Natural killer cell (primary cell): ENCODE data around the gene BCOR. TPM values are rescaled to one million over a fixed set of nuclear protein-coding genes. Genes with fewer than 3 reads are reported as not detected.

Source experiments
- ATAC-seq, 3 donors: fragments of 150-1000 bp in 2 of 3; fragments of 200-7000 bp in 1 of 3; cut with Tn5 transposase; 1 replicate in 1 of 3; 2 replicates in 2 of 3; pipeline ENCODE4 v1.10.0; 2021; ENCODE audit warnings: mild to moderate bottlenecking in 2 of 3, moderate library complexity in 2 of 3
- DNase-seq, 2 donors: peaks; one replicate each; pipeline versions ENCODE4 v3.0.0 to v3.0.0-alpha.2; 2013 to 2021; ENCODE audit warnings: mixed read lengths in 1 of 2
- H3K27ac ChIP-seq: one replicate; pipeline ENCODE4 v1.5.1; 2013; ENCODE audit warnings: mild to moderate bottlenecking, low read length
- H3K27me3 ChIP-seq: one replicate; pipeline ENCODE4 v1.6.1; 2013; ENCODE audit warnings: low read length; ENCODE audit not compliant: control insufficient read depth, insufficient read depth
- H3K36me3 ChIP-seq: one replicate; pipeline ENCODE4 v1.6.1; 2013; ENCODE audit warnings: low read length; ENCODE audit not compliant: control insufficient read depth, insufficient read depth
- H3K4me1 ChIP-seq: one replicate; pipeline ENCODE4 v1.6.1; 2013; ENCODE audit warnings: low read length; ENCODE audit not compliant: control insufficient read depth, insufficient read depth
- H3K4me3 ChIP-seq: one replicate; pipeline ENCODE4 v1.5.1; 2013; ENCODE audit warnings: low read length
- H3K9me3 ChIP-seq: one replicate; pipeline ENCODE4 v1.6.1; 2013; ENCODE audit warnings: low read length; ENCODE audit not compliant: control insufficient read depth, insufficient read depth
- H3K27ac Mint-ChIP-seq, 2 donors: one replicate each; pipeline ENCODE4 v1.8.0; 2022; ENCODE audit warnings: mild to moderate bottlenecking in 2 of 2, mixed read lengths in 2 of 2, moderate library complexity in 1 of 2
- H3K27me3 Mint-ChIP-seq, 2 donors: one replicate each; pipeline ENCODE4 v1.8.0; 2022; ENCODE audit warnings: low read depth in 2 of 2, mixed read lengths in 2 of 2
- H3K36me3 Mint-ChIP-seq: one replicate; pipeline ENCODE4 v1.8.0; 2022; ENCODE audit warnings: mixed read lengths
- H3K4me1 Mint-ChIP-seq, 2 donors: one replicate each; pipeline ENCODE4 v1.8.0; 2022; ENCODE audit warnings: mixed read lengths in 2 of 2
- H3K4me3 Mint-ChIP-seq: one replicate; pipeline ENCODE4 v1.8.0; 2022; ENCODE audit warnings: mild to moderate bottlenecking, moderate library complexity, mixed read lengths
- H3K9me3 Mint-ChIP-seq, 2 donors: one replicate each; pipeline ENCODE4 v1.8.0; 2022; ENCODE audit warnings: mixed read lengths in 2 of 2
- CTCF ChIP-seq: fragments of 200-600 bp; IDR thresholded peaks from one replicate; pipeline ENCODE4 v1.8.0; 2022; ENCODE audit warnings: antibody characterized with exemption
- WGBS: methylation state at CpG from one replicate; pipeline ENCODE4 v1.1.7; 2013; ENCODE audit warnings: missing lambda C conversion rate; ENCODE audit not compliant: insufficient coverage; 5-methylcytosine and 5-hydroxymethylcytosine counted together
- intact Hi-C: fragments of 100-400 bp; cut with micrococcal nuclease; formaldehyde crosslinking; loops from one replicate; pipeline ENCODE4 v1.14.2; 2022
- total RNA-seq, 4 donors: library from RNA; stranded (reverse); fragments of 120-200 nt in 1 of 4; gene quantifications; one replicate each; pipeline versions ENCODE4 v1.2.3 to v1.2.4, GENCODE V29; 2013 to 2022

The BCOR gene
- total RNA-seq, 3 donors from 2014 or later (not counting 1 experiment from before 2014, with no cell fraction given): 20.0 to 35.2 (median 29.2) TPM

- Histone ChIP-seq H3K36me3 (no peaks in the 10 kb centered on the region), H3K4me1 (peaks cover 69% of the 10 kb centered on the region), H3K27ac (no peak overlapping the region), H3K9me3 (no peaks in the 10 kb centered on the region), H3K4me3 (no peak overlapping the region), H3K27me3 (no peaks in the 10 kb centered on the region)
- intact Hi-C loops: loop anchor here (10.0 kb wide), 1 partner anchor 273 kb away; no protein-coding TSS in a partner anchor
- TF ChIP-seq CTCF: no peak
- H3K4me3 Mint-ChIP-seq: no peak overlapping the region
- H3K4me1 Mint-ChIP-seq: peaks cover 36 to 44% of the 10 kb centered on the region in 2 donors
- peaks cover 4 to 43% of the 10 kb centered on the region in 2 donors for H3K27me3 Mint-ChIP-seq
- no peak for DNase-seq
- WGBS: 91% methylated on average over 8 of the region's 13 CpGs
- H3K36me3 Mint-ChIP-seq: no peaks in the 10 kb centered on the region
- no peak for ATAC-seq
- no peaks in the 10 kb centered on the region for H3K9me3 Mint-ChIP-seq
- peak overlapping the region in 1 of 2 donors; percentile 36 for H3K27ac Mint-ChIP-seq
Observed at GRCh38 chrX:40087425-40088298, 10.1 kb downstream of the BCOR start.

- Histone ChIP-seq H3K27ac (no peak overlapping the region), H3K4me1 (peaks cover 74% of the 10 kb centered on the region), H3K4me3 (no peak overlapping the region), H3K36me3 (no peaks in the 10 kb centered on the region), H3K27me3 (no peaks in the 10 kb centered on the region), H3K9me3 (no peaks in the 10 kb centered on the region)
- H3K4me3 Mint-ChIP-seq: no peak overlapping the region
- WGBS: 96% methylated on average over 27 of the region's 30 CpGs
- H3K9me3 Mint-ChIP-seq: no peaks in the 10 kb centered on the region
- DNase-seq (no peak), ATAC-seq (no peak)
- peaks cover 36 to 41% of the 10 kb centered on the region in 2 donors for H3K4me1 Mint-ChIP-seq
- H3K27me3 Mint-ChIP-seq: peaks cover 4 to 43% of the 10 kb centered on the region in 2 donors
- intact Hi-C loops: loop anchor here (10.0 kb wide), 1 partner anchor 272 kb away; no protein-coding TSS in a partner anchor
- H3K27ac Mint-ChIP-seq: peak overlapping the region in 1 of 2 donors; percentile 36
- no peaks in the 10 kb centered on the region for H3K36me3 Mint-ChIP-seq
- TF ChIP-seq CTCF: no peak
Observed at GRCh38 chrX:40086569-40087335, 11.0 kb downstream of the BCOR start.

- no peaks in the 10 kb centered on the region for H3K36me3 ChIP-seq
- peaks cover 66% of the 10 kb centered on the region for H3K4me1 ChIP-seq
- intact Hi-C loops: loop anchor here (10.0 kb wide), 1 partner anchor 271 kb away; no protein-coding TSS in a partner anchor
- H3K9me3 Mint-ChIP-seq: no peaks in the 10 kb centered on the region
- H3K4me3 Mint-ChIP-seq: no peak overlapping the region
- no peak for ATAC-seq
- no peak for TF ChIP-seq CTCF
- H3K27me3 Mint-ChIP-seq: peaks cover 4 to 35% of the 10 kb centered on the region in 2 donors
- DNase-seq: peak in 1 of 2 donors; percentile 32
- WGBS: 70% methylated on average over 5 of the region's 6 CpGs
- no peak overlapping the region for H3K4me3 ChIP-seq
- H3K27ac Mint-ChIP-seq: no peak overlapping the region
- no peak overlapping the region for H3K27ac ChIP-seq
- H3K36me3 Mint-ChIP-seq: no peaks in the 10 kb centered on the region
- no peaks in the 10 kb centered on the region for H3K9me3 ChIP-seq
- H3K4me1 Mint-ChIP-seq: peaks cover 32 to 33% of the 10 kb centered on the region in 2 donors
- H3K27me3 ChIP-seq: no peaks in the 10 kb centered on the region
Observed at GRCh38 chrX:40085714-40086113, 12.0 kb downstream of the BCOR start.
